Fibroblast of skin of back (primary cell): ENCODE data around the gene ABI3.
A peak's percentile ranks its signal among the peaks of the same experiment; 100 is the strongest.

ENCODE experiments used
- DNase-seq: peaks from one replicate; pipeline ENCODE4 v3.0.0-alpha.2; 2013

Gene ABI3

GRCh38 chr17:49197346-49197998, 13.0 kb upstream of the ABI3 start:
- peak; percentile 19 for DNase-seq

DNA sequence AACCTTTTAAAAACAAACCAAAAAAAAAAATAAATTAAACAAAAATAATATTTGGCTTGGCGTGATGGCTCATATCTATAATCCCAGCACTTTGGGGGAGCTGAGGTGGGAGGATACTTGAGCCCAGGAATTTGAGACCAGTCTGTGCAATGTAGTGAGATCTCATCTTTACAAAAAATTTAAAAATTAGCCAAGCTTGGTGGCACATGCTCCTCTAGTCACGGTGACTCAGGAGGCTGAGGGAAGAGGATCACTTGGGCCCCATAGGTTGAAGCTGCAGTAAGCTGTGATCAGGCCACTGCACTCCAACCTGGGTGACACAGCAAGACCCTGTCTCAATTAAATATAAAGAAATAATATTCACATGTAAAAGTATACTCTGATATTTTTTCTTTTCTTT, 12.3 kb upstream of the ABI3 start:
- DNase-seq = no peak

DNA sequence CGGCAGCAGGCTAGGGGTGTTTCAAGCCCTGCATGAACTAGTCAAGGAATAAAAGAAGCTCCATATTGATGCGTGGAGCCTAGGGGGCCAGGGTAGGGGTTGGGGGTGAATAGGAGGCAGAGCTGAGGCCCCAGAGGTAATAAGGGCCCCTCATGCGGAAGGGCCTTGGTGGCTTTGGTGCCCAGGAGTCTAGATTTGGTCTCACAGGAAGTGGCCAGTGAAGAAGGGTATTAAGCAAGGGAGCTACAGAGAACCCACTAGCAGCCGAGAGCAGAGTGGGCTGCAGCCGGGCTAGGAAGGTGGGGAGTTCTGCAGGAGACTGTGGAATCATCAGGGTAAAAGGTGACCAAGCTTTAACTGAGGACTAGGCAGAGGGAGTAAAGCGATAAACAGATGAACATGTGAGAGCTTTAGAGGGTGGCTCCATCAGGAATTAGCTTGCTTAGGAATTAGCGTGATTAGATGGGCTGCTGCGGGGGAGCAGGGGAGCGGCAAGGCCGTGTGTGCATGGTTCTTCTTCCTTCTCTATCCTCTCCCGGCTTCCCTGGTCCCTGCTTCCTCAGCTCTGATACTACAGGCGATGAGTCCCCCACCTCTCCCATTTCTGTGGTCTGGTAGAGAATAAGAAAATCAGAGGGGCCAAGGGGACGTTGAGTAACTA, 10.0 kb upstream of the ABI3 start:
- DNase-seq = no peak

DNA sequence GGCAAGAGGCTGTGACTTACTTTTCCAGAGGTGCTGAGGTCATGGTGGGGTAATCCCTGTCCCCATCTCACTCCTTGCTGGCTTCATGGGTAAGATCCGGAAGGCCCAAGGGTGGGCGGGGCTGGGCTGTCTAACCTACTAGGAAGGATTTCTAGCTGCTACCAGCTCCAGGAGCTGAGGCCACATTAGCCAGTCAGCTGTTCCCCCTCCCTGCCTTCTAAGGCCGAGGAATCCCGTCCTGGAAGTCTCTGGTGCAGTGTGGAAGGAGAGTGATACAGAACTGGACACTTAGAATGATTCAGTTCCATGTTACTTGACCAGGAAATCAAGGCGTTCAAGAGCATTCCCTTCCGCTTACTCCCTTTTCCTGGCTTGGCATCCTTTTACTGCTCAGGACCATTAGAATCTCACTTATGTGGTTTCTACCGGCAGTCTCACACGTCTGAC, 9.0 kb upstream of the ABI3 start:
- peak; percentile 58 for DNase-seq

- no peak for DNase-seq
These were observed 6.7 kb upstream of the ABI3 start for GRCh38 chr17:49203796-49204195.

DNA sequence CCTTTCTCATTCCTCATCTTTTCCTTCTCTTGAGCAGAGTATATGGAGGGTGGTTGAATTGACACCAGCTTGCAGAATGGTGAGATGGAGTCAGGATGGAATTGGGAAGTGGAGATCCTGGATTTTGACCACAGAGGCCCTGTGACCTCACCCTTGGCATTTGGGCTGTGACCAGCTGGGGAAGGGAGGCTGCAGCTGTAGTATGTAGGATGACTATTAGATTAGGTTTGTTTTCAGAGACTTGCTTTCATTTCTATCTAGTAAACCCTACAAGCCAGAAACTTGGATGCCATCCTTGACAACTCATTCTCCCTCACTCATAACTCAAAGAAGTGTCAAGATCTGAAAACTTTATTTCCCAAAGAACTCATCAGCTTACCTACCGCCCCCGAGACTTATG, 6.0 kb upstream of the ABI3 start:
- DNase-seq = peak; percentile 22

GRCh38 chr17:49209061-49209571, 1.4 kb upstream of the ABI3 start:
- DNase-seq = peak; percentile 34

GRCh38 chr17:49213399-49213798, 2.9 kb downstream of the ABI3 start:
- DNase-seq = no peak

DNA sequence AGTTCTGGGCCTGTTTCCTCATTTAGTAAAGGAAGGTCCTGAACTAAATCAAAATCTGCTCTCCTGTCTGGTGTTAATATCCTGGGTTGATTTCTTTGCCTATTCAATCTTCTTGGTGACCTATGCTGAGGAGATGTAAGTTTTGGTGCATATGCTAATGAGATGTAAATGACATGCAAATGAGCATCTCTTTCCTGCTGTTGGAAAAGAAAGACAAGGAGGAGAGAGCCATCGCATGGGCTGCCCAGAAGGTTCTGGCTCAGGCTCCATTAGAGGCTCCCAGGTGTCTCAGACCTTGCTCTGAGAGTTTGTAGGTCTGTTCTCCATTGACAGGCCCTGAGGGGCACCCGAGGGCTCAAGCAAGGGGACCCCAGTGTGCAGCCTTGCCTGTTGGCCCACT, 3.3 kb downstream of the ABI3 start:
- DNase-seq = no peak

DNA sequence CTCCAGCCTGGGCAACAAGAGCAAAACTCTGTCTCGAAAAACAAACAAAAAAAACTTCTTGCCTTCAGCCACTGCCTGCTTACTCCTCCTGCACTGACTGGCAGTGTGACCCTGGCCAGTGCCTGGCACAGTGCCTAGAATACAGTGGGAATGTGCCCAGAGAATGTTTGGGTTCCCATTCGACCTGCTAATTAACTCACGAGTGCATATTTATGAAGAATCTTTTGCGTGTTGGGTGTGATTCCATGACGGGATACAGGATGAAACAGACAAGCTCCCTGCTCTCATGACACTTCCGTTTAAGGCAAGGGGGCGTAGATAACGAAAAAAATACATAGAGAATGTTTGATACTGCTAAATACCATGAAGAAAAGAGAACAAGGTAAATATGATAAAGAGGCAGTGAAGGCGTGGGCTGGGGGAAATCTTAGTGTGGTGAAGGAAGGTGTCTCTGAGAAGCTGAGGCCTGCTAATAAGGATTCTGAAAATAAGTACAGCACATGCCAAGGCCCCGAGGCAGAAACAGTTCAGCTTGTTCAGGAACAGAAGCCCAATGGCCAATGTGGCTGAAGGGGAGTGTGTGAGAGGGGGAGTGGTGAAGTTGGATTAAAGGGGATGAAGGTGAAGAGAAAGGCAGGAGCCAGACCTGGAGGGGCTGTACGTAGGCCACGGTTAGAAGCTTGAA, 4.3 kb downstream of the ABI3 start:
- no peak for DNase-seq

DNA sequence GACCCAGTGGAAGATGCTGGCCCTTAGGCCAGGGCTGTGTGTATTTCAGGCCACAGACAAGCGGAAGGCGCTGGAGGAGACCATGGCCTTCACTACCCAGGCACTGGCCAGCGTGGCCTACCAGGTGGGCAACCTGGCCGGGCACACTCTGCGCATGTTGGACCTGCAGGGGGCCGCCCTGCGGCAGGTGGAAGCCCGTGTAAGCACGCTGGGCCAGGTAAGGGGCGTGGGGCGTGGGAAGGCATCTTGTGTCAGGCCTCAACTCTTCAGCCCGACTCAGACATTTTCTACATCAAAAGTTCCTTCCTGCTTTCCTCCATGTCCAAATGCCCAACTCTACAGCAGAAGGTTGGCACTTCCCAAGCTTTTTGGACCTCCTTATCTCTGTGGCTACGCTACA, 6.0 kb downstream of the ABI3 start:
- no peak for DNase-seq

DNA sequence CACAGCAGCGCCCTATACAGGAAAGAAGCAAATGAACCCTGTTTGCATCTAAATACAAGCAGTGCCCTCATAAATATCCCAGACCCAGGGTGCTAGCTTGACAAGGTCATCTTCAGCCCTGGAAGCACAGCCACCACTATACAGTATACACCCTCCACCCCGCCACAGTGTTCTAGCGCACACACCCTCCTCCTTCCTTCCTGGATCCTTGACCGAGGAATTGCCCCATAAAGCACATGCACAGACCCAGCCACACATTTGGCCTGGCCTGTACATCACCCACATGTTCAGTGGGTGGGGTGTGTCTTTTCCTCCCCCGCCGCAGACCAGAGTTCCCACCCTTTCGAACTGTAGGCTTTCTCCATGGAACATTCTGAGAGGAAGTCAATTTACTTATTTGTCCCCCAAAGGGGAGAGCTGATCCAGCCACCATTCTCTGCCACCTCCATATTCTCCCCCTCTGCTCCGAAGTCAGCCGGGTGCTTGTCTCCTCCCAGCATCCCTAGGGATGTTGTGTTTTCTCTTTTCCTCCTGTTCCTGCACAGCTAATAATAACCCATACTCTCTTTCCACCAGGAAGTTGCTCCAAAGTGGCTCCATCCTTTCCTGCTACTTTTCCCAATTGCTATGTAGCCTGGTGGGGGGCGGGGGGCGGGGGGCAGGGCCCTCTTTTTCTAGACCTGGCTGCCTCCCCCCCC, 6.6 kb downstream of the ABI3 start:
- DNase-seq = no peak

- no peak for DNase-seq
These were observed 7.3 kb downstream of the ABI3 start for GRCh38 chr17:49217651-49218413.

GRCh38 chr17:49218941-49219913, 8.7 kb downstream of the ABI3 start:
- DNase-seq = no peak

DNA sequence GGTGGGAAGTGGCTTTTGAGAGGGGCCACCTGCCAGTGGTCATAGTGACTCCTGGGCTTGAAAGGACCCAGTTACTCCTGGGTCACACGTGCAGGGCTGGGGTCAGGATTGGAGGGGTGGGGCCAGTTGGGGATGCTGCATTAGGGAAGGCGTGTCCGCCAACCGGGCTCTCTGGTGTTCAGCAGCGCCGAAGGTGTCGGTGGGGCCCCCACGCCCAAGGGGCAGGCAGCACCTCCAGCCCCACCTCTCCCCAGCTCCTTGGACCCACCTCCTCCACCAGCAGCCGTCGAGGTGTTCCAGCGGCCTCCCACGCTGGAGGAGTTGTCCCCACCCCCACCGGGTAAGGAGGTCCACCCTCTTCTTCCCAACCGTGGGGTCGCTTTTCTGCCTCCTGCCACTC, 9.5 kb downstream of the ABI3 start:
- no peak for DNase-seq

- no peak for DNase-seq
These were observed 12.6 kb downstream of the ABI3 start for GRCh38 chr17:49223168-49223516.

- DNase-seq = peak; percentile 21
These were observed 13.2 kb downstream of the ABI3 start for GRCh38 chr17:49223517-49224197.

DNA sequence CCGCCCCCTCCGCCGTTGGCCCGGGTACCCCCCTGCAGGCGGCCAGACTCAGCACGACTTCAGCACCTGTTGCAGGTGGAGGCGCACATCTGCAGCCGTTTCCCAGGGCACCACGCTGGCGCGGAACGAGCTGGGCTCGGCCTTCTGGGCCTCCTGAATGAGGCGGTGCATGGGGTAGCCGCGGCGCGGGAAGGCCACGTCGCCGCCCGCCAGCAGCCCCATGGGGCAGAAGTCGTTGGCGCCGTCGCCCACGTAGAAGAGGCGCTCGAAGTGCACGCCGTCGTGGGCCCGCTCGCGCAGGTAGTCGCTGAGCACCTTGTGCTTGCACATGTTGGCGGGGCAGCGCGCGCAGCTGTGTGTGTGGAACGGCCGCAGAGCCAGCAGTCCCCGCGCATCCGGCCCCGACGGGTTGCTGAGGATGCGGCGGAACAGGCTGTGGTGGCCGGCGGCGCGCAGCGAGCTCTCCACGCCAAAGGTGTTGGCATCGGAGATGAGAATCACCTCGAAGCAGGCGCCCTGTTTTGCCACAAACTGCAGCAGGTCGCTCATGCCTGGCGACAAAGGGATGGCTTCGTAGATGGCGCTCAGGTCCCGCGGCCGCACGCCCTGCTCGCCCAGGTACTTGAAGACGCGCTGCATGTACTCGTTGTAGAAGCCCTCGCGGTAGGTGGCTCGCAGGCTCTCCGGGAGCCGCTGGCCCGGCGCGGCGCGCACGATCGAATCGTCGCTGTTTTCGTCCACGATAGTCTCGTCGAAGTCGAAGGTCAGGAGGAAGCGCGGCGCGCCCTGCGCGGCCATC, 13.9 kb downstream of the ABI3 start:
- no peak for DNase-seq

DNA sequence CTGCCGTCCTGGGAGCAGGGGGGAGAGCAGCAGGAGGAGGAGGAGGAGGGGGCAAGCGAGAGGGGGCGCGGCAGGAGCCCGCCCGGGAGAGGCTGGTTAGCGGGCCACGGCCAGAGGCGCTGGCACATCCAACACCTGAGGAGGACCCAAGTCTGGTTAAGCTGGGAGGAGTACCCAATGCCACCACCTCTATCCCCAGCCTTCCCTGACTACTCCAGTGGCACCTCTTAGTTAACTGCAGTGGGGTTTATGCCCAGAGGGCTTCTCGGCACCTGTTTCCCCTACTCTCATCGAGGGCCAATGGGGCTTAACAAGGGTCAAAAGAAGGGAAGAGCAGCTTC, 14.5 kb downstream of the ABI3 start:
- no peak for DNase-seq
